Measurements from ENCODE around the gene CRYBG2.

GRCh38 chr1:26277719-26278118, 76.2 kb downstream of the CRYBG2 start:
- no peak for TF ChIP-seq ATF6 (CRISPR knock-in tag; IDR thresholded peaks at IDR 0.05)
- no peak for TF ChIP-seq CTCF (IDR thresholded peaks at IDR 0.05)
- TF ChIP-seq JUN (CRISPR knock-in tag; IDR thresholded peaks at IDR 0.05), result no peak
- TF ChIP-seq MXD4 (CRISPR knock-in tag; IDR thresholded peaks at IDR 0.05; ENCODE audit: borderline replicate concordance), result no peak
- TF ChIP-seq NFE2L1 (CRISPR knock-in tag; IDR thresholded peaks at IDR 0.05), result no peak
- TF ChIP-seq ZBTB21 (CRISPR knock-in tag; IDR thresholded peaks at IDR 0.05; ENCODE audit: borderline replicate concordance), result no peak
- no peak for TF ChIP-seq ATF3 (CRISPR knock-in tag; conservative IDR thresholded peaks at IDR 0.05)
- TF ChIP-seq ESRRA (CRISPR knock-in tag; IDR thresholded peaks at IDR 0.05; ENCODE audit: borderline replicate concordance), result no peak
- TF ChIP-seq MAX (CRISPR knock-in tag; IDR thresholded peaks at IDR 0.05), result no peak

Data from WTC11 (cell line).